ENCODE measurements around the gene UBR1.

Gene UBR1

GRCh38 chr15:42973114-42973513 lies 132.7 kb downstream of the UBR1 start:
- TF ChIP-seq CREB1 (IDR thresholded peaks at IDR 0.05; ENCODE audit: low read depth) (no peak), TCF12 (IDR thresholded peaks at IDR 0.05; ENCODE audit: low read depth) (no peak), TEAD4 (IDR thresholded peaks at IDR 0.05) (no peak), YY1 (IDR thresholded peaks at IDR 0.05; ENCODE audit: low read depth) (no peak), EGR1 (IDR thresholded peaks at IDR 0.05) (no peak), TAF1 (IDR thresholded peaks at IDR 0.05; ENCODE audit: low read depth) (no peak), REST (IDR thresholded peaks at IDR 0.05; ENCODE audit: low read depth) (no peak)

GRCh38 chr15:42971830-42972229 lies 134.0 kb downstream of the UBR1 start:
- no peak for TF ChIP-seq NFIC (IDR thresholded peaks at IDR 0.05)
- TF ChIP-seq YY1 (IDR thresholded peaks at IDR 0.05; ENCODE audit: low read depth): no peak
- TF ChIP-seq USF1 (IDR thresholded peaks at IDR 0.05): no peak
- no peak for TF ChIP-seq CEBPB (IDR thresholded peaks at IDR 0.05)
- no peak for TF ChIP-seq ZBTB7A (IDR thresholded peaks at IDR 0.05; ENCODE audit: low read depth)
- no peak for TF ChIP-seq CREB1 (IDR thresholded peaks at IDR 0.05; ENCODE audit: low read depth)
- no peak for TF ChIP-seq REST (IDR thresholded peaks at IDR 0.05; ENCODE audit: low read depth)
- TF ChIP-seq EP300 (IDR thresholded peaks at IDR 0.05; ENCODE audit: borderline replicate concordance): no peak
- TF ChIP-seq TAF1 (IDR thresholded peaks at IDR 0.05; ENCODE audit: low read depth): no peak
- TF ChIP-seq TCF12 (IDR thresholded peaks at IDR 0.05; ENCODE audit: low read depth): no peak
- TF ChIP-seq EGR1 (IDR thresholded peaks at IDR 0.05): no peak
- no peak for TF ChIP-seq MAX (IDR thresholded peaks at IDR 0.05)
- no peak for TF ChIP-seq FOXM1 (IDR thresholded peaks at IDR 0.05; ENCODE audit: borderline replicate concordance, low read depth)
- no peak for TF ChIP-seq TEAD4 (IDR thresholded peaks at IDR 0.05)

GRCh38 chr15:42964476-42964875 lies 141.4 kb downstream of the UBR1 start:
- TF ChIP-seq MAX (IDR thresholded peaks at IDR 0.05): no peak
- TF ChIP-seq CREB1 (IDR thresholded peaks at IDR 0.05; ENCODE audit: low read depth): no peak
- TF ChIP-seq NFIC (IDR thresholded peaks at IDR 0.05): no peak
- TF ChIP-seq USF1 (IDR thresholded peaks at IDR 0.05): no peak
- TF ChIP-seq ZBTB7A (IDR thresholded peaks at IDR 0.05; ENCODE audit: low read depth): no peak
- no peak for TF ChIP-seq TAF1 (IDR thresholded peaks at IDR 0.05; ENCODE audit: low read depth)
- TF ChIP-seq TCF12 (IDR thresholded peaks at IDR 0.05; ENCODE audit: low read depth): no peak
- no peak for TF ChIP-seq TEAD4 (IDR thresholded peaks at IDR 0.05)
- no peak for TF ChIP-seq FOXM1 (IDR thresholded peaks at IDR 0.05; ENCODE audit: borderline replicate concordance, low read depth)

- TF ChIP-seq RAD21 (IDR thresholded peaks at IDR 0.05; ENCODE audit: low read depth): no peak
These were observed 150.3 kb downstream of the UBR1 start for GRCh38 chr15:42955518-42955917.

- TF ChIP-seq RAD21 (IDR thresholded peaks at IDR 0.05; ENCODE audit: low read depth): no peak
- TF ChIP-seq TAF1 (IDR thresholded peaks at IDR 0.05; ENCODE audit: low read depth): no peak
- no peak for TF ChIP-seq MAX (IDR thresholded peaks at IDR 0.05)
- no peak for TF ChIP-seq CREB1 (IDR thresholded peaks at IDR 0.05; ENCODE audit: low read depth)
- no peak for TF ChIP-seq REST (IDR thresholded peaks at IDR 0.05; ENCODE audit: low read depth)
- no peak for TF ChIP-seq FOXM1 (IDR thresholded peaks at IDR 0.05; ENCODE audit: borderline replicate concordance, low read depth)
- no peak for TF ChIP-seq EGR1 (IDR thresholded peaks at IDR 0.05)
- TF ChIP-seq EP300 (IDR thresholded peaks at IDR 0.05; ENCODE audit: borderline replicate concordance): no peak
- no peak for TF ChIP-seq CEBPB (IDR thresholded peaks at IDR 0.05)
- no peak for TF ChIP-seq NFIC (IDR thresholded peaks at IDR 0.05)
These were observed 151.5 kb downstream of the UBR1 start for GRCh38 chr15:42954291-42954690.

All from Ishikawa (cell line).